NCI-H1436 treated with DMSO at 0.1 percent for 48 hours (cell line): ENCODE data around the gene KYNU.
"Not testable (repeated sequence)": the region's sequence is repeated elsewhere in the genome, so short reads cannot be mapped to it uniquely, and the experiment has no call there.

Source experiments
- DNase-seq: peaks from one replicate; lab custom pipeline; 2025; lab: John Stamatoyannopoulos, UW

The KYNU gene

GRCh38 chr2:143026411-143027054 lies 149.1 kb downstream of the KYNU start:
- no peak for DNase-seq

GRCh38 chr2:143029141-143029540 lies 151.7 kb downstream of the KYNU start:
- no peak for DNase-seq

GRCh38 chr2:143030127-143030526 lies 152.7 kb downstream of the KYNU start:
- DNase-seq: no peak

- peak; percentile 73 for DNase-seq
Measured at GRCh38 chr2:143034292-143035074, 157.0 kb downstream of the KYNU start.

- no peak for DNase-seq
Measured at GRCh38 chr2:143051465-143051864, 174.0 kb downstream of the KYNU start.

GRCh38 chr2:143053437-143053836 lies 176.0 kb downstream of the KYNU start:
- not testable (repeated sequence) for DNase-seq

- DNase-seq: no peak
Measured at GRCh38 chr2:143056550-143056949, 179.1 kb downstream of the KYNU start.

- DNase-seq: no peak
Measured at GRCh38 chr2:143058851-143059250, 181.4 kb downstream of the KYNU start.

- DNase-seq: no peak
Measured at GRCh38 chr2:143063612-143064200, 186.2 kb downstream of the KYNU start.

GRCh38 chr2:143068094-143068493 lies 190.6 kb downstream of the KYNU start:
- DNase-seq: no peak

- DNase-seq: no peak
Measured at GRCh38 chr2:143068509-143068908, 191.0 kb downstream of the KYNU start.

- DNase-seq: no peak
Measured at GRCh38 chr2:143070704-143071103, 193.2 kb downstream of the KYNU start.

GRCh38 chr2:143071185-143071876 lies 193.9 kb downstream of the KYNU start:
- DNase-seq: no peak

- DNase-seq: not testable (repeated sequence)
Measured at GRCh38 chr2:143074913-143075312, 197.4 kb downstream of the KYNU start.

GRCh38 chr2:143075711-143076110 lies 198.2 kb downstream of the KYNU start:
- DNase-seq: no peak

GRCh38 chr2:143078104-143078503 lies 200.6 kb downstream of the KYNU start:
- no peak for DNase-seq

- DNase-seq: no peak
Measured at GRCh38 chr2:143081616-143082015, 204.2 kb downstream of the KYNU start.

- no peak for DNase-seq
Measured at GRCh38 chr2:143083636-143084035, 206.2 kb downstream of the KYNU start.

- DNase-seq: no peak
Measured at GRCh38 chr2:143084462-143084861, 207.0 kb downstream of the KYNU start.

GRCh38 chr2:143085125-143085784 lies 207.8 kb downstream of the KYNU start:
- no peak for DNase-seq

GRCh38 chr2:143087033-143087432 lies 209.6 kb downstream of the KYNU start:
- DNase-seq: no peak

- no peak for DNase-seq
Measured at GRCh38 chr2:143088388-143088787, 210.9 kb downstream of the KYNU start.
